ENCODE results near the gene KCNK15.

KCNK15 gene

GRCh38 chr20:44714701-44715498 is 30.8 kb upstream of the KCNK15 start, which contains the start of gene CCN5:
Gene CCN5 (plus strand): TSS chr20:44715369. CDS start chr20:44715391, 22 bp downstream.
- no peak for DNase-seq (ENCODE audit: insufficient read length, low spot score)
- FAIRE-seq = no peak

- FAIRE-seq (no peak), DNase-seq (ENCODE audit: insufficient read length, low spot score) (no peak)
Observed at GRCh38 chr20:44715499-44716308, 30.0 kb upstream of the KCNK15 start.

GRCh38 chr20:44716309-44717106 is 29.2 kb upstream of the KCNK15 start:
- DNase-seq (ENCODE audit: insufficient read length, low spot score) (no peak), FAIRE-seq (no peak)

DNA sequence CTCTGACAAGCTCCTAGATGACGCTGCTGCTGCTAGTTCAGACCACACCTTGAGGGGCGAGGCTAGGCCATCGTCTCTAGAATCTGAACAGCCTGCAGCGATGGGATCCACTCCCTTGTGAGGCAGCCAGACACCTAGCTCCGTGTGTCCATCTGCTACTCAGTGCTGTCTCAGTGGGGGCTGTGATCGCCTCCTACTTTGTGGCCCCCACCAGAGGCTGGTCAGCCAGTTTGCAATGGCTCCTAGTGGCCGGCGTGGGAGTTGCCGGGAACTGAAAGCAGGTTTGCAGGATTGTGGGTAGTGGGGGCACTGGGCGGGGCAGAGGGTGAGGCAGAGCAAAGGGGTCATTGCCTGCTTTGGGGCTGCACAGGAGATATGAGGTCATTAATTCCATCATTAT is 27.7 kb upstream of the KCNK15 start:
- FAIRE-seq (no peak), DNase-seq (ENCODE audit: insufficient read length, low spot score) (no peak)

DNA sequence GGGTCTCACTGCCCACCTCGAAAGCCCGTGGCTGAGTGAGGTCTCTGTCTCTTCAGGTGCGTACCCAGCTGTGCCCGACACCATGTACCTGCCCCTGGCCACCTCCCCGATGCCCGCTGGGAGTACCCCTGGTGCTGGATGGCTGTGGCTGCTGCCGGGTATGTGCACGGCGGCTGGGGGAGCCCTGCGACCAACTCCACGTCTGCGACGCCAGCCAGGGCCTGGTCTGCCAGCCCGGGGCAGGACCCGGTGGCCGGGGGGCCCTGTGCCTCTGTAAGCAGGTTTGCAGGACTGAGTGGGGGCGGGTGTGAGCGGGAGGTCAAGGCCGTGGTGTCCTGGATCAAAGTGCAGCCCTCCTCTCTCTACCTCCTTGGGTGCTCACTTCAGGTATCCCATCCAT is 25.8 kb upstream of the KCNK15 start:
- DNase-seq (ENCODE audit: insufficient read length, low spot score) (no peak), FAIRE-seq (no peak)

DNA sequence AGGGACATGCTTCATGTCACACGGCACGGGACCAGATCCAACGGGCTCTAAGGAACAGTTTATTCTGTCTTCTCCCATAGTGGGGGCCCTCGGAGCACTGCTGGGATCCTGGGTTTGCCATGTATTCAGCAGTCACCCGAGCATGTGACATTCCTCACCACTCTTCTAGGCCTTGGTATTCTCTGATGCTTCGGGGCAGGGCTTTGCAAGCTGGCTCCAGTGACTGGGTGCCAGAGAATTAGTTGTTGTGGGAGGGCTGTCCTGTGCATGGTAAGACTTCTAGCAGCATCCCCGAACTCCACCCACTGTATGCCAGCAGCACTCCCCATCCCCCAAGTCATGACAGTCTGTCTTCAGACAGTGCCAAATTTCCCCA is 25.1 kb upstream of the KCNK15 start:
- no peak for DNase-seq (ENCODE audit: insufficient read length, low spot score)
- no peak for FAIRE-seq

GRCh38 chr20:44720997-44721784 is 24.5 kb upstream of the KCNK15 start:
- FAIRE-seq (no peak), DNase-seq (ENCODE audit: insufficient read length, low spot score) (no peak)

DNA sequence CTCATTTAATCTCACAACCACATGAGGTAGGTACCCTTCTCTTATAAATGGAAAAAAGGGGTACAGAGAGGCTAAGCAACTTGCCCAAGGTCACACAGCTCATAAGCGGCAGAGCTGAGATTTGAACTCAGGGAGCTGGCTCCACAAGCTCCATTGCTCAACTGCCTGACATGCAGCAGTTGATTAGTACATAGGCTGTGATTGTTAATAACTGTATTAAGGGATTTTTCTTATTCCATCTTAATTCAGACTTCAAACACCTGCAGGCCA is 23.9 kb upstream of the KCNK15 start:
- DNase-seq (ENCODE audit: insufficient read length, low spot score) (no peak), FAIRE-seq (no peak)

DNA sequence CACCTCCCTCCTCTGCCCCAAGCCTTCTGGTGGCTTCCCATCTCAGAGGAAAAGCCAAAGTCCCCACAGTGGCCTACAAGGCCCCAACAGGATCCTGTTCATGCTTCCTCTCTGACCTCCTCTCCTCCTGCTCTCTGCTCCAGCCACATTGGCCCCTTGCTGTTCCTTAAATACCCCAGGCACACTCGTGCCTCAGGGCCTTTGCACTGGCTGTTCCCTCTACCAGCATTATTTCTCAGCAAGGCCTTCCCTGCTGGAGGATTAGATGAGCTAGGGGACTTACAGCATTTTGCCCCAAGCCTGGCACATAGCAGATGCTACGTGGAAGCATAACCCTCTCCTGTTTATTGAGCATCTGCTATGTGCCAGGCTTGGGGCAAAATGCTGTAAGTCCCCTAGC is 22.7 kb upstream of the KCNK15 start:
- FAIRE-seq (no peak), DNase-seq (ENCODE audit: insufficient read length, low spot score) (no peak)

DNA sequence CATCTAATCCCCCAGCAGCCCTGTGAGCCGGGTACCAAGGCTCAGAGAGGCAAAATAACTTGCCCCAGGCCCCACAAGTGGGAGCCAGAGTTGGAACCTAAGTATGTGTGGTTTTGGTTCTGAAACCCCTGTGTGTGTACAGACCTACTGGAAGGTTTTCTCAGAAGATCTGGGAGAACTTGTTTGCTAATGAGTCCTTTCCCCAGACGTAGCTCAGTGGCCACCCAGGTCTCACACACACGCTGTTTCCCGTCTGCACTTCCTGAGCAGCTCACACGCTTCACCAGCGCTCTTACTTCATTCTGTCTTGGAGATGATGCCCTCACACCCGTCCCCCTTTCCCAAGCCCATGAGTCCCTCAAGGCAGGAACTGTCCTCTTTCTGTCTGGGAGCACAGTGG is 22.3 kb upstream of the KCNK15 start:
- FAIRE-seq = no peak
- no peak for DNase-seq (ENCODE audit: insufficient read length, low spot score)

DNA sequence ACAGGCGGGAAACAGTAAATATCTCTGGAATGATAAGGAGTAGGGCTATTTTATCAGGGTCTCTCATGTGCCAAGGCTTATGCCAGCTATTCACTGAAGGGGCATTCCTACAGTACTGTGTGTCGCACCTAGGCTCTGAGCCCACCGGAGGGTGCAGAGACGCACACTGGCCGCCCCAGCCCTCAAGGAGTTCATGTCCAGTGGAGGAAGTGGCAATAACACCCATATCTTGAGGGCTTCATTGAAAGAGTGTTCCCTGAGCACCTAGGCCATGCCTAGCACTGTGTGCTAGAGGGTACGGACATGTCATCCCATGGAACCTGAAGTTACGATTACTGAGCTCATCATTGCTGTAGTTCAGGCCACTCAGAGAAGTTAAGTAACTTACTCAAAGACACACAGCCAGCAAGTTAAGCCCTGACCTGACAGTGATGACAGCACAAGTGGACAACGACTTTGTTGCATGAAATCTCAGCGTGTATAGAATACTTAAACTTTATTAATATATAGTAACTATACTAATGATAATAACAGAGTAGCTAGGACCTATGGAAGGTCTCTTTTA is 21.8 kb upstream of the KCNK15 start:
- FAIRE-seq (no peak), DNase-seq (ENCODE audit: insufficient read length, low spot score) (no peak)

DNA sequence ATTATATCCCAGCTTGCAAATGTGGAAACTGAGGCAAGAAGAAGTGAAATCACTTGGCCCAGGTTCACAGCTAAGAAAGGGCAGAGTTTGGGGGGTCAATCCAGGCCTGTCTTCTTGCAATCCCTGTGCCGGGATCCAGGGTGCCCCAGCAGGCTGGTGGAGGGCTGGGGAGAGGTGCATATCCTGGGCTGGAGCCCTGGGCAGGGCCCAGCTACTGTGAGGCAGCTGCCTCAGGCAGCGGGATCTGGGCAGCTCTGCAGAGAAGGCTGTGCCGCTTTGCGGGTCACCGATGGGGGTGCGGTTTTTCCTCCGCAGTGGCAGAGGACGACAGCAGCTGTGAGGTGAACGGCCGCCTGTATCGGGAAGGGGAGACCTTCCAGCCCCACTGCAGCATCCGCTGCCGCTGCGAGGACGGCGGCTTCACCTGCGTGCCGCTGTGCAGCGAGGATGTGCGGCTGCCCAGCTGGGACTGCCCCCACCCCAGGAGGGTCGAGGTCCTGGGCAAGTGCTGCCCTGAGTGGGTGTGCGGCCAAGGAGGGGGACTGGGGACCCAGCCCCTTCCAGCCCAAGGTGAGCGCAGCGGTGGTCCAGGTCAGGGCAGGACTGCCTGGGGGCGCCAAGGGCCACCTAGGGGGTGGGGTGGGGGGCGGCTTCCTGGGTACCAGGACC is 21.1 kb upstream of the KCNK15 start:
- FAIRE-seq = no peak

GRCh38 chr20:44725837-44726236 is 19.8 kb upstream of the KCNK15 start:
- FAIRE-seq = no peak

More for the DNA sequence above, 21.1 kb upstream of the KCNK15 start:
- no peak for DNase-seq (ENCODE audit: insufficient read length, low spot score)

GRCh38 chr20:44727039-44727438 is 18.6 kb upstream of the KCNK15 start:
- FAIRE-seq (no peak), DNase-seq (ENCODE audit: insufficient read length, low spot score) (no peak)

More at GRCh38 chr20:44725837-44726236, 19.8 kb upstream of the KCNK15 start:
- DNase-seq (ENCODE audit: insufficient read length, low spot score) = no peak

GRCh38 chr20:44727651-44728050 is 18.0 kb upstream of the KCNK15 start:
- no peak for FAIRE-seq
- DNase-seq (ENCODE audit: insufficient read length, low spot score) = no peak

- no peak for DNase-seq (ENCODE audit: insufficient read length, low spot score)
- FAIRE-seq = no peak
Observed at GRCh38 chr20:44728801-44729443, 16.7 kb upstream of the KCNK15 start.

GRCh38 chr20:44730441-44730840 is 15.2 kb upstream of the KCNK15 start:
- FAIRE-seq (no peak), DNase-seq (ENCODE audit: insufficient read length, low spot score) (no peak)

DNA sequence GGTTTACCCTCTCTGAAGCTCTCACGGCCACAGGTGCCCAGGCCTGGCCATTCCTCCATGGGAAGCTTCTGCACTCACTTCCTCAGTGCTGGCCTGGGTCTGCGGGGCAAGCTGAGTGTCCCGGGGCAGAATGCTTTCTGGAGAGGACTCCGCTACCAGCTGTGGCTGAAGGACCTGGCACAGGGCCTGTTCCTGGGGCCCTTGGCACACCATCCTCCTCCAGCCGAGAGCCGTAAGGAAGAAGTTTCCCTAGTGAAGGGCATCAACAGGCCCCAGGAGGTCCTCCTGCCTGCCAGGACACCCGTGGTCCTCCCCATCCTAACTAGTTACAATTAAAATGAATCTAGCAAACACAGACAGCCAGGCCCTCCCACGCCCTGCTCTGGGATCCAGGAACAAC is 14.0 kb upstream of the KCNK15 start:
- DNase-seq (ENCODE audit: insufficient read length, low spot score) = no peak
- FAIRE-seq = no peak

GRCh38 chr20:44732327-44732726 is 13.3 kb upstream of the KCNK15 start:
- no peak for FAIRE-seq
- no peak for DNase-seq (ENCODE audit: insufficient read length, low spot score)
